HG03460 (cell line): ENCODE measurements around the gene TCP11L2.

Experiments used
- ATAC-seq: cut with Tn5 transposase; IDR thresholded peaks from one replicate; pipeline ENCODE4 v1.9.1; 2021; ENCODE audit not compliant: unreplicated experiment

The TCP11L2 gene

GRCh38 chr12:106302401-106303201 is at the start of gene TCP11L2:
Gene TCP11L2 (plus strand): TSS chr12:106302733. CDS start chr12:106311076, 8,343 bp downstream.
- ATAC-seq: peak; percentile 71

- no peak for ATAC-seq
Measured at GRCh38 chr12:106254724-106255123, 47.8 kb upstream of the TCP11L2 start.

- no peak for ATAC-seq
Measured at GRCh38 chr12:106255493-106255892, 47.0 kb upstream of the TCP11L2 start.

- ATAC-seq: no peak
Measured at GRCh38 chr12:106255952-106256351, 46.6 kb upstream of the TCP11L2 start.

GRCh38 chr12:106256524-106256923 is 46.0 kb upstream of the TCP11L2 start:
- ATAC-seq: no peak

GRCh38 chr12:106258226-106258625 is 44.3 kb upstream of the TCP11L2 start:
- no peak for ATAC-seq

- ATAC-seq: no peak
Measured at GRCh38 chr12:106258935-106259334, 43.6 kb upstream of the TCP11L2 start.

GRCh38 chr12:106265116-106265515 is 37.4 kb upstream of the TCP11L2 start:
- ATAC-seq: no peak

GRCh38 chr12:106267535-106267934 is 35.0 kb upstream of the TCP11L2 start:
- ATAC-seq: no peak

- no peak for ATAC-seq
Measured at GRCh38 chr12:106269150-106269771, 33.3 kb upstream of the TCP11L2 start.

- ATAC-seq: no peak
Measured at GRCh38 chr12:106271575-106272505, 30.7 kb upstream of the TCP11L2 start.

- ATAC-seq: no peak
Measured at GRCh38 chr12:106273491-106273890, 29.0 kb upstream of the TCP11L2 start.

- no peak for ATAC-seq
Measured at GRCh38 chr12:106274012-106274411, 28.5 kb upstream of the TCP11L2 start.

GRCh38 chr12:106274575-106275121 is 27.9 kb upstream of the TCP11L2 start:
- ATAC-seq: no peak

- ATAC-seq: no peak
Measured at GRCh38 chr12:106275458-106275857, 27.1 kb upstream of the TCP11L2 start.

- peak; percentile 66 for ATAC-seq
Measured at GRCh38 chr12:106276032-106276740, 26.3 kb upstream of the TCP11L2 start.

GRCh38 chr12:106280106-106280505 is 22.4 kb upstream of the TCP11L2 start:
- no peak for ATAC-seq

- ATAC-seq: no peak
Measured at GRCh38 chr12:106281056-106281782, 21.3 kb upstream of the TCP11L2 start.

- no peak for ATAC-seq
Measured at GRCh38 chr12:106281804-106282203, 20.7 kb upstream of the TCP11L2 start.
